Upper lobe of left lung (tissue), 4 donors: ENCODE measurements around the gene SARS1.

Source experiments
- CTCF ChIP-seq, 6 experiments: fragments of 450-650 bp in 4 of 6; fragments of 200-600 bp in 2 of 6; sonication (generic) in 2 of 6; IDR thresholded peaks; one replicate each; pipeline ENCODE4 v1.5.1; 2016 to 2019; ENCODE audit warnings: antibody characterized with exemption in 6 of 6
- POLR2A ChIP-seq, 4 donors: fragments of 450-650 bp; IDR thresholded peaks; one replicate each; pipeline ENCODE4 v1.5.1; 2016 to 2017; ENCODE audit warnings: antibody characterized with exemption in 4 of 4, mild to moderate bottlenecking in 2 of 4
- POLR2AphosphoS5 ChIP-seq, 2 donors: sonication (generic); formaldehyde crosslinking; IDR thresholded peaks; one replicate each; pipeline ENCODE4 v1.5.1; 2017; ENCODE audit warnings: antibody characterized with exemption in 2 of 2

- TF ChIP-seq CTCF (IDR thresholded peaks at IDR 0.05) (no peak), POLR2AphosphoS5 (IDR thresholded peaks at IDR 0.05) (no peak), POLR2A (IDR thresholded peaks at IDR 0.05) (no peak)
Measured at GRCh38 chr1:109190189-109190588, 23.5 kb upstream of the SARS1 start.
